K562 (cell line): Measurements from ENCODE around the gene LDAH. TPM values are rescaled to one million over a fixed set of nuclear protein-coding genes. Genes with fewer than 3 reads are reported as not detected.

Source experiments
- ATAC-seq: fragments of 200-7000 bp; cut with Tn5 transposase; 3 replicates; pipeline ENCODE4 v1.9.1; 2020; ENCODE audit warnings: moderate library complexity
- BruUV-seq: library from RNA; stranded (reverse); fragments of 400-500 nt; replicated peaks from 2 replicates; lab custom pipeline; 2021; lab: Mats Ljungman, UMichigan
- CTCF ChIA-PET: fragments of 300-600 bp; formaldehyde crosslinking; extraction: SDS; loops from one replicate; lab custom pipeline; 2021; ENCODE audit warnings: low intra/inter-chr PET ratio; lab: Yijun Ruan, JAX
- POLR2A ChIA-PET: fragments of 300-600, 350-650 bp; sonication (Branson Sonifier 250); formaldehyde crosslinking; extraction: SDS; loops from one replicate; lab custom pipeline; 2021; ENCODE audit warnings: antibody characterized with exemption, inconsistent platforms; lab: Yijun Ruan, JAX
- DNase-seq, 4 experiments: peaks; one replicate each; pipeline versions ENCODE4 v3.0.0 to v3.0.0-alpha.2; 2011 to 2018; ENCODE audit warnings: low spot score in 3 of 4, mixed read lengths in 3 of 4; ENCODE audit errors: extremely low read depth in 1 of 4
- FAIRE-seq: peaks from 2 replicates; lab custom pipeline; 2011; peaks lifted over from hg19 to GRCh38; lab: Jason Lieb, UNC
- H2AFZ ChIP-seq: 2 replicates; pipeline ENCODE4 v1.6.0; 2011; ENCODE audit warnings: low read depth, low read length, control low read depth, inconsistent platforms
- H3K27ac ChIP-seq: fragments of 200-600 bp; 3 replicates; pipeline ENCODE4 v1.8.0; 2011; ENCODE audit warnings: low read depth, mild to moderate bottlenecking, control low read depth, inconsistent platforms, low read length, moderate library complexity, mixed read lengths; ENCODE audit errors: extremely low read depth
- H3K27me3 ChIP-seq, 2 experiments: fragments of 300-600 bp in 1 of 2; 2 replicates in 1 of 2; 3 replicates in 1 of 2; pipeline versions ENCODE4 v1.6.0 to v1.8.0; 2011; ENCODE audit warnings: inconsistent platforms in 2 of 2, low read length in 2 of 2, mild to moderate bottlenecking in 1 of 2, mixed read lengths in 1 of 2, moderate library complexity in 1 of 2; ENCODE audit not compliant: control insufficient read depth in 2 of 2, insufficient read depth in 2 of 2
- H3K36me3 ChIP-seq: fragments of 300-600 bp; 3 replicates; pipeline ENCODE4 v1.8.0; 2011; ENCODE audit warnings: mild to moderate bottlenecking, low read length, inconsistent platforms; ENCODE audit not compliant: control insufficient read depth, insufficient read depth
- H3K4me1 ChIP-seq, 2 experiments: fragments of 200-600 bp in 1 of 2; replicated peaks in 1 of 2; 2 replicates in 1 of 2; 3 replicates in 1 of 2; pipeline versions ENCODE4 v1.5.1 to v1.8.0; 2011; ENCODE audit warnings: inconsistent platforms in 2 of 2, low read length in 2 of 2, mild to moderate bottlenecking in 1 of 2, mixed read lengths in 1 of 2, moderate library complexity in 1 of 2; ENCODE audit not compliant: control insufficient read depth in 2 of 2, insufficient read depth in 2 of 2
- H3K4me2 ChIP-seq: 2 replicates; pipeline ENCODE4 v1.6.1; 2011; ENCODE audit warnings: low read length, control low read depth, inconsistent platforms, mixed read lengths; ENCODE audit not compliant: insufficient read depth
- H3K4me3 ChIP-seq: fragments of 200-600 bp; sonication (generic), shearing (Covaris generic); 2 replicates; pipeline ENCODE4 v1.5.1; 2016; ENCODE audit warnings: control low read depth, inconsistent platforms
- H3K79me2 ChIP-seq: fragments of 200-600 bp; 3 replicates; pipeline ENCODE4 v1.8.0; 2011; ENCODE audit warnings: low read length, inconsistent platforms; ENCODE audit not compliant: control insufficient read depth, insufficient read depth
- H3K9ac ChIP-seq, 2 experiments: 2 replicates each; pipeline versions ENCODE4 v1.6.0 to v1.6.1; 2011; ENCODE audit warnings: low read depth in 2 of 2, low read length in 2 of 2, control low read depth in 1 of 2, inconsistent platforms in 1 of 2, mild to moderate bottlenecking in 1 of 2, mixed read lengths in 1 of 2; ENCODE audit not compliant: insufficient read depth in 1 of 2
- H3K9me1 ChIP-seq: one replicate; pipeline ENCODE4 v1.6.0; 2011; ENCODE audit warnings: inconsistent platforms, mild to moderate bottlenecking, low read length, moderate library complexity; ENCODE audit not compliant: control insufficient read depth, insufficient read depth
- H3K9me3 ChIP-seq: replicated peaks from 2 replicates; pipeline ENCODE4 v1.5.1; 2011; ENCODE audit warnings: low read depth, low read length, inconsistent platforms; ENCODE audit not compliant: control insufficient read depth, insufficient read depth
- H4K20me1 ChIP-seq: replicated peaks from 2 replicates; pipeline ENCODE4 v1.6.1; 2011; ENCODE audit warnings: low read length, inconsistent platforms, mixed read lengths; ENCODE audit not compliant: control insufficient read depth, insufficient read depth
- BRD9 ChIP-seq: fragments of 450-650 bp; IDR thresholded peaks from 2 replicates; pipeline ENCODE4 v1.6.1; 2018; ENCODE audit warnings: low read depth; ENCODE audit not compliant: partially characterized antibody
- COPS2 ChIP-seq: fragments of 450-650 bp; conservative IDR thresholded peaks from 2 replicates; pipeline ENCODE4 v1.6.1; 2016; ENCODE audit warnings: mild to moderate bottlenecking, moderate library complexity
- E2F4 ChIP-seq: sonication (generic); formaldehyde crosslinking; IDR thresholded peaks from 2 replicates; pipeline ENCODE4 v1.8.0; 2022; ENCODE audit warnings: mild to moderate bottlenecking, low read depth, missing genetic modification reagents
- IFI16 ChIP-seq: fragments of 250-450 bp; sonication (Bioruptor Pico); IDR thresholded peaks from 2 replicates; pipeline ENCODE4 v2.1.2; 2022; ENCODE audit warnings: mild to moderate bottlenecking, inconsistent platforms
- NR0B1 ChIP-seq: fragments of 450-650 bp; IDR thresholded peaks from one replicate; pipeline ENCODE4 v1.6.1; 2018; ENCODE audit warnings: mild to moderate bottlenecking, moderate library complexity; ENCODE audit not compliant: partially characterized antibody
- NR2F6 ChIP-seq: fragments of 450-650 bp; formaldehyde crosslinking; IDR thresholded peaks from 2 replicates; pipeline ENCODE4 v1.4.0; 2020; ENCODE audit warnings: mild to moderate bottlenecking
- PKNOX1 ChIP-seq: fragments of 450-650 bp; IDR thresholded peaks from 2 replicates; pipeline ENCODE4 v1.6.1; 2016
- PRPF4 ChIP-seq: fragments of 200-400 bp; formaldehyde crosslinking; IDR thresholded peaks from one replicate; pipeline ENCODE4 v1.6.1; 2017; ENCODE audit warnings: low read length, low read depth, mild to moderate bottlenecking; ENCODE audit not compliant: insufficient read depth, poor library complexity, severe bottlenecking
- WGBS: fragments of 100-300 bp; shearing (Covaris generic); methylation state at CpG from one replicate; pipeline ENCODE4 v1.1.6; 2016; ENCODE audit warnings: low coverage, mixed read lengths; ENCODE audit not compliant: insufficient coverage; ENCODE audit errors: missing lambda C conversion rate; 5-methylcytosine and 5-hydroxymethylcytosine counted together
- in situ Hi-C: fragments of 300-500 bp; cut with MboI; formaldehyde crosslinking; loops from 4 replicates; pipeline ENCODE4 v1.15.0; 2018; ENCODE audit warnings: inconsistent platforms, mixed read lengths
- intact Hi-C: fragments of 100-400 bp; cut with micrococcal nuclease; formaldehyde crosslinking; loops from 2 replicates; pipeline ENCODE4 v1.14.2; 2022
- polyA plus RNA-seq, 8 experiments: library from polyadenylated mRNA; depleted of rRNA in 4 of 8; stranded (reverse) in 5 of 8; unstranded in 3 of 8; fragments of >200 nt; fragmentation: Nextera tagmentation in 2 of 8; fragmentation: Illumina TruSeq in 1 of 8; extraction: Ambion mirVana in 2 of 8; extraction: Trizol in 1 of 8; gene quantifications; 2 replicates each; pipeline versions ENCODE4 v1.2.1 to v1.2.3, GENCODE V29; 2011 to 2014; ENCODE audit warnings: inconsistent platforms in 1 of 8, missing spikeins in 1 of 8
- total RNA-seq, 7 experiments: library from RNA; depleted of rRNA in 6 of 7; stranded (reverse); fragments of >200 nt in 6 of 7; fragmentation: Illumina TruSeq in 2 of 7; extraction: Trizol in 2 of 7; gene quantifications; 2 replicates each; pipeline versions ENCODE4 v1.2.1 to v1.2.3, GENCODE V29; 2011 to 2021; ENCODE audit warnings: low replicate concordance in 1 of 7
- TF ChIP-seq, protein P1 (sequence below): fragments of 450-650 bp; IDR thresholded peaks from 2 replicates; pipeline ENCODE4 v1.6.1; 2016; ENCODE audit warnings: low read depth

Gene LDAH
- total and polyA plus RNA-seq, 9 of the 15 experiments (the other 6 are each of a cell fraction or from before 2014, with no cell fraction given), result 22.3 to 60.1 (median 40.0) TPM

DNA sequence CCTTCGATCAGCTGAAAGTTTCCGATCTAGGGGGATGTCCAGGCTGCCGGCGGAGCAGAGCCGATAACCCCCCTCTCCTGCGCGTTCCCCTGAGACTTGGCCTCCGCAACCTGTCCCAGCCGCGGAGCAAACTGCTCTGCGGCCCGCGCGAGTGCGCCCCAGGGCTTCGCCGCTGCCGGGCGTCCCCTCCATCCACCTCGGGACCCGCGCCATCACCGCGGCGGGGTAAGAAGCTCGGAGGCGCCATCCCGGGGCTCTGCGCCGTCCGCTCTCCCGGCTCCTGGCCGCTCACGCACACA is 156.9 kb downstream of the LDAH start:
- no TSS peak for BruUV-seq
- no peak overlapping the region for H3K9ac ChIP-seq
- CTCF ChIA-PET, result no interaction called here
- no peak for FAIRE-seq
- intact Hi-C loops, result loop anchor here (10.0 kb wide), 3 partner anchors 119 to 649 kb away; no protein-coding TSS in a partner anchor
- no peak overlapping the region for H3K4me2 ChIP-seq
- H3K36me3 ChIP-seq, result no peaks in the 10 kb centered on the region
- POLR2A ChIA-PET, result no interaction called here
- no peak overlapping the region for H3K4me3 ChIP-seq
- H3K9me3 ChIP-seq, result no peaks in the 10 kb centered on the region
- no peak overlapping the region for H3K27ac ChIP-seq
- in situ Hi-C loops, result loop anchor here (25.0 kb wide), 1 partner anchor 596 kb away; no protein-coding TSS in a partner anchor
- 38% methylated on average over 16 of the region's 34 CpGs for WGBS
- peaks cover 4% of the 10 kb centered on the region; the same call in 1 of the 2 replicates for H4K20me1 ChIP-seq
- H3K27me3 ChIP-seq, result peaks cover 29 to 78% of the 10 kb centered on the region in 2 experiments; a peak in 4 of 5 replicates
- H3K79me2 ChIP-seq, result no peaks in the 10 kb centered on the region
- H2AFZ ChIP-seq, result no peak overlapping the region
- H3K9me1 ChIP-seq, result no peaks in the 10 kb centered on the region
- TF ChIP-seq NR2F6 (CRISPR knock-in tag), result no peak
- TF ChIP-seq, protein P1, sequence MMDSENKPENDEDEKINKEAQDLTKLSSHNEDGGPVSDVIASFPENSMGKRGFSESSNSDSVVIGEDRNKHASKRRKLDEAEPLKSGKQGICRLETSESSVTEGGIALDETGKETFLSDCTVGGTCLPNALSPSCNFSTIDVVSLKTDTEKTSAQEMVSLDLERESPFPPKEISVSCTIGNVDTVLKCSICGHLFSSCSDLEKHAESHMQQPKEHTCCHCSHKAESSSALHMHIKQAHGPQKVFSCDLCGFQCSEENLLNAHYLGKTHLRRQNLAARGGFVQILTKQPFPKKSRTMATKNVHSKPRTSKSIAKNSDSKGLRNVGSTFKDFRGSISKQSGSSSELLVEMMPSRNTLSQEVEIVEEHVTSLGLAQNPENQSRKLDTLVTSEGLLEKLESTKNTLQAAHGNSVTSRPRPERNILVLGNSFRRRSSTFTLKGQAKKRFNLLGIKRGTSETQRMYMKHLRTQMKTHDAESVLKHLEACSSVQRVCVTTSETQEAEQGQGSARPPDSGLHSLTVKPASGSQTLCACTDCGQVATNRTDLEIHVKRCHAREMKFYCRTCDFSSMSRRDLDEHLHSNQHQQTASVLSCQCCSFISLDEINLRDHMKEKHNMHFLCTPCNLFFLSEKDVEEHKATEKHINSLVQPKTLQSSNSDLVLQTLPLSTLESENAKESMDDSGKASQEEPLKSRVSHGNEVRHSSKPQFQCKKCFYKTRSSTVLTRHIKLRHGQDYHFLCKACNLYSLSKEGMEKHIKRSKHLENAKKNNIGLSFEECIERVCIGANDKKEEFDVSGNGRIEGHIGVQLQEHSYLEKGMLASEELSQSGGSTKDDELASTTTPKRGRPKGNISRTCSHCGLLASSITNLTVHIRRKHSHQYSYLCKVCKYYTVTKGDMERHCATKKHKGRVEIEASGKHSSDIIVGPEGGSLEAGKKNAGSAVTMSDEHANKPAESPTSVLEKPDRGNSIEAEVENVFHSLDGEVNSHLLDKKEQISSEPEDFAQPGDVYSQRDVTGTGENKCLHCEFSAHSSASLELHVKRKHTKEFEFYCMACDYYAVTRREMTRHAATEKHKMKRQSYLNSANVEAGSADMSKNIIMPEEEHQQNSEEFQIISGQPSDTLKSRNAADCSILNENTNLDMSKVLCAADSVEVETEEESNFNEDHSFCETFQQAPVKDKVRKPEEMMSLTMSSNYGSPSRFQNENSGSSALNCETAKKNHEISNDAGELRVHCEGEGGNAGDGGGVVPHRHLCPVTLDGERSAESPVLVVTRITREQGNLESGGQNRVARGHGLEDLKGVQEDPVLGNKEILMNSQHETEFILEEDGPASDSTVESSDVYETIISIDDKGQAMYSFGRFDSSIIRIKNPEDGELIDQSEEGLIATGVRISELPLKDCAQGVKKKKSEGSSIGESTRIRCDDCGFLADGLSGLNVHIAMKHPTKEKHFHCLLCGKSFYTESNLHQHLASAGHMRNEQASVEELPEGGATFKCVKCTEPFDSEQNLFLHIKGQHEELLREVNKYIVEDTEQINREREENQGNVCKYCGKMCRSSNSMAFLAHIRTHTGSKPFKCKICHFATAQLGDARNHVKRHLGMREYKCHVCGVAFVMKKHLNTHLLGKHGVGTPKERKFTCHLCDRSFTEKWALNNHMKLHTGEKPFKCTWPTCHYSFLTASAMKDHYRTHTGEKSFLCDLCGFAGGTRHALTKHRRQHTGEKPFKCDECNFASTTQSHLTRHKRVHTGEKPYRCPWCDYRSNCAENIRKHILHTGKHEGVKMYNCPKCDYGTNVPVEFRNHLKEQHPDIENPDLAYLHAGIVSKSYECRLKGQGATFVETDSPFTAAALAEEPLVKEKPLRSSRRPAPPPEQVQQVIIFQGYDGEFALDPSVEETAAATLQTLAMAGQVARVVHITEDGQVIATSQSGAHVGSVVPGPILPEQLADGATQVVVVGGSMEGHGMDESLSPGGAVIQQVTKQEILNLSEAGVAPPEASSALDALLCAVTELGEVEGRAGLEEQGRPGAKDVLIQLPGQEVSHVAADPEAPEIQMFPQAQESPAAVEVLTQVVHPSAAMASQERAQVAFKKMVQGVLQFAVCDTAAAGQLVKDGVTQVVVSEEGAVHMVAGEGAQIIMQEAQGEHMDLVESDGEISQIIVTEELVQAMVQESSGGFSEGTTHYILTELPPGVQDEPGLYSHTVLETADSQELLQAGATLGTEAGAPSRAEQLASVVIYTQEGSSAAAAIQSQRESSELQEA, result no peak
- no peak for TF ChIP-seq BRD9
- TF ChIP-seq PKNOX1, result no peak
- no peak for TF ChIP-seq NR0B1
- no peak for TF ChIP-seq PRPF4
- no peak for TF ChIP-seq COPS2
- no peak for TF ChIP-seq E2F4 (CRISPR knock-in tag)
- TF ChIP-seq IFI16 (CRISPR knock-in tag), result no peak
- peaks cover 0 to 28% of the 10 kb centered on the region in 2 experiments; a peak in 2 of 5 replicates for H3K4me1 ChIP-seq
- DNase-seq, result no peak
- no peak for ATAC-seq
